ENCODE results near the gene DOCK4. TPM values are rescaled to one million over a fixed set of nuclear protein-coding genes. Genes with fewer than 3 reads are reported as not detected.

DOCK4 gene
- total and polyA plus RNA-seq, 10 of the 15 experiments (the other 5 are each of a cell fraction or from before 2014, with no cell fraction given): 0.03 to 0.73 (median 0.38) TPM

DNA sequence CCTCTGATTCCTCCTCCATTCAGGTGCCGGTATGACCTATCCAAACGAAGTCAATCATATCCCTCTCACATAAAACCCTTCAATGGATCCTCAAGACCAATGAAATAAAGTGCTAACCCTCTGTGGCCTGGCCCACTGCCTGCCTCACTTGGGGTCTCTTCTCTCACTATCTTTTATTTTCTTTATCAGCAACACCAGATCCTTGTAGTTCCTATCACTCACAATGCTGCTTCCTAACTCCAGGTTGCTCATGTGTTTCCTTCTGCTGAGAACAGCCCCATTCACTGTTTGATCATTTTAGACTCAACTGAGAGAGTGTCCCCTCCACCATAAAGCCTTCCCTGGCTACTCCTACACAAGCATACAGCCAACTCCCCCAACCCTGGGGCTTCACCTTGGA, 180.6 kb downstream of the DOCK4 start:
- no peak overlapping the region for H3K27ac ChIP-seq (ENCODE audit: control insufficient read depth, insufficient read depth)
- TF ChIP-seq MTA2 (IDR thresholded peaks at IDR 0.05; ENCODE audit: low read depth): no peak
- TF ChIP-seq CBX5 (IDR thresholded peaks at IDR 0.05; ENCODE audit: low read depth): no peak
- TF ChIP-seq, protein P1, sequence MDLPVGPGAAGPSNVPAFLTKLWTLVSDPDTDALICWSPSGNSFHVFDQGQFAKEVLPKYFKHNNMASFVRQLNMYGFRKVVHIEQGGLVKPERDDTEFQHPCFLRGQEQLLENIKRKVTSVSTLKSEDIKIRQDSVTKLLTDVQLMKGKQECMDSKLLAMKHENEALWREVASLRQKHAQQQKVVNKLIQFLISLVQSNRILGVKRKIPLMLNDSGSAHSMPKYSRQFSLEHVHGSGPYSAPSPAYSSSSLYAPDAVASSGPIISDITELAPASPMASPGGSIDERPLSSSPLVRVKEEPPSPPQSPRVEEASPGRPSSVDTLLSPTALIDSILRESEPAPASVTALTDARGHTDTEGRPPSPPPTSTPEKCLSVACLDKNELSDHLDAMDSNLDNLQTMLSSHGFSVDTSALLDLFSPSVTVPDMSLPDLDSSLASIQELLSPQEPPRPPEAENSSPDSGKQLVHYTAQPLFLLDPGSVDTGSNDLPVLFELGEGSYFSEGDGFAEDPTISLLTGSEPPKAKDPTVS (IDR thresholded peaks at IDR 0.05; ENCODE audit: low read depth, low read length): no peak
- TF ChIP-seq IKZF1 (conservative IDR thresholded peaks at IDR 0.05): no peak
- TF ChIP-seq IRF4 (IDR thresholded peaks at IDR 0.05; ENCODE audit: low read depth, low read length): no peak
- TF ChIP-seq EP300 (IDR thresholded peaks at IDR 0.05; ENCODE audit: borderline replicate concordance in 1 of 2, control insufficient read depth in 1 of 2, low read depth in 2 of 2, low read length in 2 of 2): no peak
- no peak for TF ChIP-seq RFX5 (IDR thresholded peaks at IDR 0.05; ENCODE audit: low read depth, low read length)
- no peak for TF ChIP-seq NBN (IDR thresholded peaks at IDR 0.05)
- no peak for TF ChIP-seq ETV6 (conservative IDR thresholded peaks at IDR 0.05 in 1 of 2, IDR thresholded peaks at IDR 0.05 in 1 of 2; ENCODE audit: borderline replicate concordance in 1 of 2, low read depth in 1 of 2)
- no peak for TF ChIP-seq SP1 (IDR thresholded peaks at IDR 0.05; ENCODE audit: low read depth, low read length)
- TF ChIP-seq, protein P2, sequence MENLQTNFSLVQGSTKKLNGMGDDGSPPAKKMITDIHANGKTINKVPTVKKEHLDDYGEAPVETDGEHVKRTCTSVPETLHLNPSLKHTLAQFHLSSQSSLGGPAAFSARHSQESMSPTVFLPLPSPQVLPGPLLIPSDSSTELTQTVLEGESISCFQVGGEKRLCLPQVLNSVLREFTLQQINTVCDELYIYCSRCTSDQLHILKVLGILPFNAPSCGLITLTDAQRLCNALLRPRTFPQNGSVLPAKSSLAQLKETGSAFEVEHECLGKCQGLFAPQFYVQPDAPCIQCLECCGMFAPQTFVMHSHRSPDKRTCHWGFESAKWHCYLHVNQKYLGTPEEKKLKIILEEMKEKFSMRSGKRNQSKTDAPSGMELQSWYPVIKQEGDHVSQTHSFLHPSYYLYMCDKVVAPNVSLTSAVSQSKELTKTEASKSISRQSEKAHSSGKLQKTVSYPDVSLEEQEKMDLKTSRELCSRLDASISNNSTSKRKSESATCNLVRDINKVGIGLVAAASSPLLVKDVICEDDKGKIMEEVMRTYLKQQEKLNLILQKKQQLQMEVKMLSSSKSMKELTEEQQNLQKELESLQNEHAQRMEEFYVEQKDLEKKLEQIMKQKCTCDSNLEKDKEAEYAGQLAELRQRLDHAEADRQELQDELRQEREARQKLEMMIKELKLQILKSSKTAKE (IDR thresholded peaks at IDR 0.05; ENCODE audit: low read depth, poor library complexity, severe bottlenecking): no peak
- TF ChIP-seq ZNF622 (IDR thresholded peaks at IDR 0.05): no peak
- no peak for TF ChIP-seq MXI1 (IDR thresholded peaks at IDR 0.05; ENCODE audit: low read depth, low read length)
- no peak for TF ChIP-seq SREBF2 (IDR thresholded peaks at IDR 0.05; ENCODE audit: low read length)
- TF ChIP-seq, protein P3, sequence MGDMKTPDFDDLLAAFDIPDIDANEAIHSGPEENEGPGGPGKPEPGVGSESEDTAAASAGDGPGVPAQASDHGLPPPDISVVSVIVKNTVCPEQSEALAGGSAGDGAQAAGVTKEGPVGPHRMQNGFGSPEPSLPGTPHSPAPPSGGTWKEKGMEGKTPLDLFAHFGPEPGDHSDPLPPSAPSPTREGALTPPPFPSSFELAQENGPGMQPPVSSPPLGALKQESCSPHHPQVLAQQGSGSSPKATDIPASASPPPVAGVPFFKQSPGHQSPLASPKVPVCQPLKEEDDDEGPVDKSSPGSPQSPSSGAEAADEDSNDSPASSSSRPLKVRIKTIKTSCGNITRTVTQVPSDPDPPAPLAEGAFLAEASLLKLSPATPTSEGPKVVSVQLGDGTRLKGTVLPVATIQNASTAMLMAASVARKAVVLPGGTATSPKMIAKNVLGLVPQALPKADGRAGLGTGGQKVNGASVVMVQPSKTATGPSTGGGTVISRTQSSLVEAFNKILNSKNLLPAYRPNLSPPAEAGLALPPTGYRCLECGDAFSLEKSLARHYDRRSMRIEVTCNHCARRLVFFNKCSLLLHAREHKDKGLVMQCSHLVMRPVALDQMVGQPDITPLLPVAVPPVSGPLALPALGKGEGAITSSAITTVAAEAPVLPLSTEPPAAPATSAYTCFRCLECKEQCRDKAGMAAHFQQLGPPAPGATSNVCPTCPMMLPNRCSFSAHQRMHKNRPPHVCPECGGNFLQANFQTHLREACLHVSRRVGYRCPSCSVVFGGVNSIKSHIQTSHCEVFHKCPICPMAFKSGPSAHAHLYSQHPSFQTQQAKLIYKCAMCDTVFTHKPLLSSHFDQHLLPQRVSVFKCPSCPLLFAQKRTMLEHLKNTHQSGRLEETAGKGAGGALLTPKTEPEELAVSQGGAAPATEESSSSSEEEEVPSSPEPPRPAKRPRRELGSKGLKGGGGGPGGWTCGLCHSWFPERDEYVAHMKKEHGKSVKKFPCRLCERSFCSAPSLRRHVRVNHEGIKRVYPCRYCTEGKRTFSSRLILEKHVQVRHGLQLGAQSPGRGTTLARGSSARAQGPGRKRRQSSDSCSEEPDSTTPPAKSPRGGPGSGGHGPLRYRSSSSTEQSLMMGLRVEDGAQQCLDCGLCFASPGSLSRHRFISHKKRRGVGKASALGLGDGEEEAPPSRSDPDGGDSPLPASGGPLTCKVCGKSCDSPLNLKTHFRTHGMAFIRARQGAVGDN (IDR thresholded peaks at IDR 0.05): no peak
- TF ChIP-seq BCL11A (IDR thresholded peaks at IDR 0.05; ENCODE audit: low read depth, low read length): no peak
- TF ChIP-seq HCFC1 (IDR thresholded peaks at IDR 0.05; ENCODE audit: low read length): no peak
- no peak for TF ChIP-seq DPF2 (IDR thresholded peaks at IDR 0.05)
- intact Hi-C loops (cut with micrococcal nuclease; ENCODE audit: unreplicated experiment): no loop called here
- POLR2A ChIA-PET: no interaction called here
- no peaks in the 10 kb centered on the region for H3K4me1 ChIP-seq (ENCODE audit: control insufficient read depth, insufficient read depth, low read length)
- no peaks in the 10 kb centered on the region for H3K79me2 ChIP-seq (ENCODE audit: control insufficient read depth, insufficient read depth, low read length)
- CTCF ChIA-PET: no interaction called here
- H3K9ac ChIP-seq (ENCODE audit: control insufficient read depth, insufficient read depth, low read length): no peak overlapping the region
- ATAC-seq (no peak), FAIRE-seq (no peak), DNase-seq (ENCODE audit: low read depth, low spot score) (no peak)
- H3K4me2 ChIP-seq (ENCODE audit: control insufficient read depth, insufficient read depth): no peak overlapping the region
- H3K9me3 ChIP-seq (replicated peaks; ENCODE audit: control insufficient read depth, insufficient read depth, low read length): no peaks in the 10 kb centered on the region
- H3K4me3 ChIP-seq: no peak overlapping the region
- no TSS peak for BruUV-seq (replicated peaks)
- in situ Hi-C loops (cut with MboI): no loop called here
- no peaks in the 10 kb centered on the region for H4K20me1 ChIP-seq (ENCODE audit: control insufficient read depth, insufficient read depth)
- no peak overlapping the region for H2AFZ ChIP-seq (ENCODE audit: control insufficient read depth, low read depth, low read length)
- H3K36me3 ChIP-seq (ENCODE audit: control insufficient read depth in 2 of 2, insufficient read depth in 2 of 2, low read length in 1 of 2): no peaks in the 10 kb centered on the region
- H3K27me3 ChIP-seq (replicated peaks in 1 of 2; ENCODE audit: control insufficient read depth in 2 of 2, insufficient read depth in 2 of 2, low read length in 1 of 2): no peaks in the 10 kb centered on the region; a peak in 1 of 4 replicates
- 96% methylated on average over 2 of the region's 2 CpGs for WGBS (ENCODE audit: insufficient coverage, insufficient replicate concordance, low lambda C conversion rate, missing lambda C conversion rate)
- RAD21 ChIA-PET (ENCODE audit: unreplicated experiment): no interaction called here
- SMC1A ChIA-PET (ENCODE audit: uncharacterized antibody, unreplicated experiment): no interaction called here
